Measurements from ENCODE around the gene IFNA17. TPM values are rescaled to one million over a fixed set of nuclear protein-coding genes. Genes with fewer than 3 reads are reported as not detected.
"Not testable (repeated sequence)": the region's sequence is repeated elsewhere in the genome, so short reads cannot be mapped to it uniquely, and the experiment has no call there.

The IFNA17 gene
- total RNA-seq, 2 donors from 2014 or later = not detected

- ATAC-seq (ENCODE audit: insufficient number of reproducible peaks, low FRiP score, low read depth) = peak; percentile 36
- H3K27me3 ChIP-seq (replicated peaks; ENCODE audit: insufficient read depth); H3K9me3 ChIP-seq; DNase-seq (ENCODE audit: low spot score); H3K4me3 ChIP-seq; H3K4me1 ChIP-seq (ENCODE audit: control insufficient read depth in 1 of 2, low read depth in 2 of 2); H3K27ac ChIP-seq; H3K36me3 ChIP-seq: not testable (repeated sequence)
- TF ChIP-seq CTCF (IDR thresholded peaks at IDR 0.05) = peak; percentile 17
Measured at GRCh38 chr9:21182810-21183736, 44.9 kb downstream of the IFNA17 start.

Other genes starting within 250 kb of the IFNA17 start
- gene HACD4, start 196.6 kb downstream of the IFNA17 start, total RNA-seq = 1 to 10 TPM; 2.0 to 8.4 TPM
- not detected for gene IFNB1, start 150.3 kb downstream of the IFNA17 start, total RNA-seq
- gene IFNW1, start 86.4 kb downstream of the IFNA17 start, total RNA-seq = not detected
- not detected for gene IFNA21, start 61.6 kb downstream of the IFNA17 start, total RNA-seq
- gene IFNA4, start 40.6 kb downstream of the IFNA17 start, total RNA-seq = not detected
- gene IFNA7, start 26.0 kb downstream of the IFNA17 start, total RNA-seq = not detected
- not detected for gene IFNA10, start 21.1 kb downstream of the IFNA17 start, total RNA-seq
- gene IFNA16, start 10.9 kb downstream of the IFNA17 start, total RNA-seq = not detected
- not detected for gene IFNA14, start 11.8 kb upstream of the IFNA17 start, total RNA-seq
- 1 to 10 TPM in 1 of 2 donors, under 1 TPM in 1; 0.68 to 2.5 TPM for gene IFNA5, start 77.1 kb upstream of the IFNA17 start, total RNA-seq
- 10 to 100 TPM; 14.9 to 23.4 TPM for gene KLHL9, start 107.2 kb upstream of the IFNA17 start, total RNA-seq
- not detected for gene IFNA6, start 122.7 kb upstream of the IFNA17 start, total RNA-seq
- gene IFNA13, start 139.8 kb upstream of the IFNA17 start, total RNA-seq = not detected
- not detected for gene IFNA2, start 157.2 kb upstream of the IFNA17 start, total RNA-seq
- gene IFNA8, start 180.9 kb upstream of the IFNA17 start, total RNA-seq = not detected
- gene IFNA1, start 212.2 kb upstream of the IFNA17 start, total RNA-seq = not detected